GM18498 (cell line): ENCODE measurements around the gene TTC33.

Experiments used
- ATAC-seq: cut with Tn5 transposase; IDR thresholded peaks from one replicate; pipeline ENCODE4 v1.9.1; 2021; ENCODE audit warnings: mild to moderate bottlenecking, moderate library complexity; ENCODE audit not compliant: unreplicated experiment

TTC33 gene

GRCh38 chr5:40491644-40492043 is 264.1 kb downstream of the TTC33 start:
- ATAC-seq = no peak

GRCh38 chr5:40490464-40491111 is 265.2 kb downstream of the TTC33 start:
- peak; percentile 34 for ATAC-seq

DNA sequence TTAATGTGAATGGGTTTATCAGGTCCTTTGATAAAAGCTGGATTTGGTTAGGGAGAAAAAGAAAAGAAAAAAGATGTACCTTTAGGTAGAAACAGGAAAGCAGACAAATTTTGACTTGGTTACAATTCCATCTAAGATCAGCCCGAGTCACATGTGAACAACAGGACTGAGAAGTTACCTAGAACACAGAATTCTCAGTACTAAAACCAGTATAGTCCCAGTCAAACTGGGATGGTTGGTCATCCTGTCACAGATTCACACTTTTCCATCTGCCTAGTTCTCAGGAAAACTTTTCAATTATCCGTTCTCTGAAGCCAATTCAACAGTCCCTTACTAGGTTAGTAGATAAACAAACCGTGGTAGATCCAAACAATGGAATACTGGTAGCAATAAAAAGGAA is 266.3 kb downstream of the TTC33 start:
- no peak for ATAC-seq

DNA sequence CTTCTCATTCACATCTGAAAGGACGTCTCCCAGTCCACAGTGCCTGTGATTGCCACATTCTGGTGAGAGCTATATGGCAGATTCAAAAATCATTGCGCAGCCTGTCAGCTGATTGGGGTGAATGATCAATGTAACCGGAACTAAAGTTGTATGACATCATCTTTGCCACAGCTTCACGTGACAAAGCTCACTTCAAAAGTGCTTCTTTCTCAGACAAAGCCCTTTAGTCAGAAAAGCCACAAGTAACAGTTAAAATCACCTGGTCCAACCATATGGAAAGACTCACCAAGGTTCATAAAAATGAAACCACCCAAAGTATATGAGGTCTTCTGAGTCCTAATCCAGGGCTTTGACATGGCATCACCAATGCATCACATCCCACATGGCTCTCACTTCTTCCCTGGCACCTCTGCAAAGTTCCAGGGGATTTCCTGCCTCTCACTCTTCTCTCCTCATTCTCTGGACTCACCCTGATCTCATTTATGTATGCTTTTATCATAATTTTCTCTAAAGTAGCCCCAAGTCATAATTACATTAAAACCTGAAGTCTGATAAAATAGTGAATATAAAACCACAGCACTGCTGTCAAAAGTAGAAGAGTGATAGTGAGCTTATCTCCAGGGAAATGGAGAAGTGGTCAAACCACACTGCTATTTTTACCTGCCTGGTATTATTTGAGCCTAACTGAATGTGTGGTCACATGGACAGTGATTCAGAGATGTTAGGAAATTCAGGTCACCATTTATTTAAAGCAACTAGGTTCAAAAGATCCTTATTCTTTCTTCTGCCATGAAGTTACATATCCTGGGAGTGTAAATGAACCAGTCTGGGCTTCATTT is 269.1 kb downstream of the TTC33 start:
- peak; percentile 53 for ATAC-seq

DNA sequence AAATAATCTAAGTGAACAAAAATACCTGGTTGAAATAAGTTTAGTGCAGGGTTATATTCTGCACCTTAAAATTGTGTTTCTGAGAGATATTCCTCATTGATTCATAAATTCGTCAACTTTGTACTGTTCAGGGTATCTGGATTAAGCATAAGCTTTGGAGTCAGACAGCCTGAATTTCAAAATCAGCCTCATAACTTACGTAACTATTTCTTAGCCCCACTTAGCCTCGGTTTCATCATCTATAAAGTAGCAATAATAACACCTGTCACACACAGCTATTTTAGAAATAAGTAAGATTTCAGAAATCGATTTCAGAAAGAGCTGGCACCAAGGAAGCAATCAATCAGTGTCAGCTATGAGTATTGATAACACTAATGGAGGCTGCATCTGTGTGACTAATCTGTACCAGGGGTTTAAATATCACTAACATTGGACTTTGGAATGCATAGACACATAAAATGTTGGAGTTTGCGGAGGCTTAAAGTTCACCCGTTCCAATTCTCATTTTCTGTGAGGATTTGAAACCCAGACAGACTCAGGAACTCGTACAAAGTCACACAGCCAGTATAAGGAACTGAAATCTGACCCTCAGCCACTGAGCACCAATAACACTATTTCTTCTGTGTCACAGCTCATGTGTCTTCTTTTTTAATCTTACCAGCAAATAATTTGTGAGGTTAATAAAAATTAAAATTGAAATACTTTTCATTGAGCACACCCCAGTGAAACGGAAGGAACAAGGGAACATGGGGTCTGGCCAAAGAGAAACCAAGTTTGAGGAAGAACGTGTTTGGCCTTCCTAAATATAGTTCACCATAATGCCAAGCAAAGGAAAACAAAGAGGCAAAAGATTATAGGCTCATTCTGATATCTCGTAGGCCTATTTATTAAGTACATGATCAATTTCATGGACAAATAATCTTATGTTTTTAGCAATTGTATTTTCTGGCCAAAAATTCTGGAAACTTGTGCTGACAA is 270.5 kb downstream of the TTC33 start:
- peak; percentile 60 for ATAC-seq

- ATAC-seq = peak; percentile 49
Measured at GRCh38 chr5:40484495-40484894, 271.3 kb downstream of the TTC33 start.

GRCh38 chr5:40483316-40483715 is 272.4 kb downstream of the TTC33 start:
- ATAC-seq = no peak

DNA sequence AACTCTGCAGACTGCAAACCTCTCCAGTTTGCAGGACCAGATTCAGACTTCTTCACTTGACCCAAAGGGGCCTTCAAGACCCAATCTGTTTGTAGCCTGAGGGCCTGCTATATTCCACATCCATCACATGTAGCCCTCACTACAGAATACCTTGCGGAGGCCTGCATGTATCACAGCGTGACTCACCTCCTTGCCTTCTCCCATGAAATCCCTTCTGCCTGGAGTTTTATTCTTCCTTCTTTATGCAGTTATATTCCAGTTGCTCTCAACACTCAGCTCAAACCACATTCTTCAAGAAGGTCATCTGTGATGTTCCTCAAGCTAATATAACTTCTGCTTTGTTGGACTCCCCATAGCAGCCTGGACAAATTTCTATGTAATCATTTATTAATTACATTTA is 274.5 kb downstream of the TTC33 start:
- no peak for ATAC-seq

DNA sequence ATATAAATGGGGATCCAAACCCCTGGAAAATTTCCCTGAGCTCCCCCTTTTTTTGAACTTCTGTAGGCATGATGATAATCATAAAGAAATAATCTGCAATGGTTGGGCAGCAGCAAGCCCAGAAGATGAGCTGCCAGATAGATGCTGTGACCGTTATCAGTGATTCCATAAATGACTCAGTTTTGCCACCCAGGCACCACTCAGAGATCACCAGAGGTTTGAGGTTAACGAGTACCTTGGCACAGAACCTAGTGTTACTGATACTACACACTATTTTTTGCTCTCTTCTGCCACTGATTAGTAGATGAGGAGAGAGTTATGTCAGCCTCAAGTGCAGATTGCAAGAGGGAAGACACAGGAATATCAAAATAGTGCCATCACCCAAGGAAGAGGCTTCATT is 275.4 kb downstream of the TTC33 start:
- ATAC-seq = peak; percentile 34

- ATAC-seq = no peak
Measured at GRCh38 chr5:40479939-40480338, 275.8 kb downstream of the TTC33 start.

GRCh38 chr5:40478766-40479165 is 277.0 kb downstream of the TTC33 start:
- no peak for ATAC-seq

- ATAC-seq = no peak
Measured at GRCh38 chr5:40477856-40478546, 277.8 kb downstream of the TTC33 start.

DNA sequence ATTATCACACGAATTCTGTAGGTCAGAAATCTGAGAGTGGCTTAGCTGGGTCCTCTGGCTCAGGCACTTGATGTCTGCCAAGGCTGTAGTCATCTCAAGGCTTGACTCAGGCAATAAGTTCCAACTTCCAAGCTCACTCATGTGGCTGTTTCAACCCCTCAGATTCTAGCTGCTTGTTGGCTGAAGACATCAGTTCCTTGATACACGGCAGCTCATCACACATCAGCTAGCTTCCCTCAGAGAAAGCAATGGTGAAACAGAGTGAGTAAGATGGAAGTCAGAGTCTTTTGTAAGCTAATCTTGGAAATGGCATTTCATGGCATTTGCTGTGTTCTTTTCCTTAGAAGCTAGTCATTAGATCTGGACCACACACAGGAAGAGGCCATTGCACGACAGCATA is 280.2 kb downstream of the TTC33 start:
- no peak for ATAC-seq

- no peak for ATAC-seq
Measured at GRCh38 chr5:40474250-40474649, 281.5 kb downstream of the TTC33 start.

DNA sequence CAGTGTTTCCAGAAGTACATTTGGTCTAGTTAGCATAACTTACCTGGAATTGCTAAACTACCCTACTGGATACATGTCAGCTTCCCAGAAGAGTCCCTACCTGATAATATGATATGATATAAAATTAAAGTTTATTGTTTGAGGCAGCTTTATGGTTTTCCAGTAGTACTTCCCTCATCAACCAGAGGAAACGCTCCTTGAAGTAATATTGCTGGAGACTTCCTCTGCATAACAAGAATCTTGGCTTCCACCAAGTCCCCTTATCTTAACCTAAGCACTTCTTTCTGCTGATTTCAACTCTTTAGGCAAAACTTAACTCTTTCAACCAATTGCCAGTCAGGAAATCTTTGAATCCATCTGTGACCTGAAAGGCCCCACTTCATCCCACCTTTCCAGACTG is 290.3 kb downstream of the TTC33 start:
- no peak for ATAC-seq

GRCh38 chr5:40464511-40464910 is 291.2 kb downstream of the TTC33 start:
- ATAC-seq = no peak
